Measurements from ENCODE around the gene EXD3. TPM values are rescaled to one million over a fixed set of nuclear protein-coding genes. Genes with fewer than 3 reads are reported as not detected.

EXD3 gene
- total and polyA plus RNA-seq, 4 donors, result 8.6 to 30.5 (median 19.5) TPM

DNA sequence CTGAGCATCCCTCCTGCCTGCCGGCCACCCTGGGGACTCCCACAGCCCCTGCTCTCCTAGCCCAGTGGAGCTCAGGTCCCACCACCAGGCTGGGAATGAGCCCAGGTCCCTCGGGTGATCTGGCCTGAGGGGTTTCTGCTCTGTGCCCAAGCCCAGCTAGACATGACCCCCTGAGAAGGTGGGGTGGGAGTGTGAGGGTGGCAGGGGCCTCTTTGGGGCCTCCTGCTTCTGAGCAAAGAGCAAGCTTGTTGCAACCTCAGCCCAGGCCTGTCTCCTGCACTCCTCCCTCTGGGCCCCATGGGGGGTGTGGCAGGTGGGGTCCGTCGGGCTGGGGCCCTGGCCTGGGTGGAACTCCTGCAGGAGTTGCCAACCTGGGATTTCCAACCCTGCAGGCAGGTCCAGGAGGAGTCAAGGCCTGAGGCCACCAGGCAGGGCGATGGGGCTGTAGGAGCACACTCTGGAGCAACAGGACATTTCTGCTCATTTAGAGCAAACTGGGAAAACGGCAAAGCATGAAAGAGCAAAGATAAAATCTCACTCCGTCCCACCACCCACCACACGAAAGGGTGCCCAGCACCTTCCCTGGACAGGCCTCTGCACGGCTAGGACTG, 109.5 kb downstream of the EXD3 start:
- no peak overlapping the region for H3K9ac ChIP-seq (ENCODE audit: insufficient read depth in 1 of 2, low read length in 2 of 2)
- no peaks in the 10 kb centered on the region for H3K9me3 ChIP-seq (ENCODE audit: control insufficient read depth in 4 of 4, insufficient read depth in 3 of 4, low read length in 3 of 4)

DNA sequence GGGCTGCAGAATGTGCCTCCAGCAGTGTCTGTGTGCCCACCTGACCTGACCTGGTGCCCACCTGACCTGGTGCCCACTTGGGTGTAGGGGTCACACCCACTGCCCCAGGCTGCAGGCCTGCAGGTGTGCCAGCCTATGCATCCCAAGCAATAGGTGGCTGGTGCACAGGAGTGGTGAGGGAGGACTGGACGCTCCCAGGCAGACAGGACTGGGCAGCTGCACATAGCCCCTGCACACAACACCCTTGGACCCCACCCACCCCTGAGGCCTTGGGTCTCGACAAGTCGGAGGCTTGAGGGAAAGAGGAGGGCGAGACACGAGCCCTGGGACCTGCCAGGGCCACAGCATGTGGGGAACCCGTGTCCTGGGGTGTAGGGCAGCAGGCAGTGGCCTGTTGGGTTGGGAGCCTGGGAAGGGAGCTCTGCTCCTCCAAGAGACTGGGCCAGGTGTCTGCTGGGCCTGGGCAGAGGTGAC, 110.1 kb downstream of the EXD3 start:
- H3K9me3 ChIP-seq (ENCODE audit: control insufficient read depth in 4 of 4, insufficient read depth in 3 of 4, low read length in 3 of 4), result no peaks in the 10 kb centered on the region
- peaks cover 0 to 3% (median 0%) of the 10 kb centered on the region in 3 donors for H3K27me3 ChIP-seq (ENCODE audit: control insufficient read depth in 3 of 3, insufficient read depth in 3 of 3, low read length in 2 of 3)
- H3K36me3 ChIP-seq (ENCODE audit: control insufficient read depth in 4 of 4, insufficient read depth in 4 of 4, low read length in 4 of 4), result no peaks in the 10 kb centered on the region
- no peak overlapping the region for H3K4me3 ChIP-seq
- WGBS, 2 donors, result 92 to 95% methylated on average over 6 of the region's 6 CpGs
- ATAC-seq (ENCODE audit: insufficient read depth, low FRiP score), result no peak
- TF ChIP-seq, protein P1, sequence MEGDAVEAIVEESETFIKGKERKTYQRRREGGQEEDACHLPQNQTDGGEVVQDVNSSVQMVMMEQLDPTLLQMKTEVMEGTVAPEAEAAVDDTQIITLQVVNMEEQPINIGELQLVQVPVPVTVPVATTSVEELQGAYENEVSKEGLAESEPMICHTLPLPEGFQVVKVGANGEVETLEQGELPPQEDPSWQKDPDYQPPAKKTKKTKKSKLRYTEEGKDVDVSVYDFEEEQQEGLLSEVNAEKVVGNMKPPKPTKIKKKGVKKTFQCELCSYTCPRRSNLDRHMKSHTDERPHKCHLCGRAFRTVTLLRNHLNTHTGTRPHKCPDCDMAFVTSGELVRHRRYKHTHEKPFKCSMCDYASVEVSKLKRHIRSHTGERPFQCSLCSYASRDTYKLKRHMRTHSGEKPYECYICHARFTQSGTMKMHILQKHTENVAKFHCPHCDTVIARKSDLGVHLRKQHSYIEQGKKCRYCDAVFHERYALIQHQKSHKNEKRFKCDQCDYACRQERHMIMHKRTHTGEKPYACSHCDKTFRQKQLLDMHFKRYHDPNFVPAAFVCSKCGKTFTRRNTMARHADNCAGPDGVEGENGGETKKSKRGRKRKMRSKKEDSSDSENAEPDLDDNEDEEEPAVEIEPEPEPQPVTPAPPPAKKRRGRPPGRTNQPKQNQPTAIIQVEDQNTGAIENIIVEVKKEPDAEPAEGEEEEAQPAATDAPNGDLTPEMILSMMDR (IDR thresholded peaks at IDR 0.05; ENCODE audit: control extremely low read depth, extremely low read depth), result no peak
- H3K4me1 ChIP-seq (ENCODE audit: control insufficient read depth in 5 of 5, insufficient read depth in 5 of 5, low read length in 5 of 5), result peaks cover 0 to 19% (median 12%) of the 10 kb centered on the region in 5 donors
- no peak overlapping the region for H3K27ac ChIP-seq (ENCODE audit: low read depth in 1 of 2, low read length in 1 of 2)
- DNase-seq, result no peak
- H3K9ac ChIP-seq (ENCODE audit: insufficient read depth in 1 of 2, low read length in 2 of 2), result no peak overlapping the region

More for the DNA sequence above, 109.5 kb downstream of the EXD3 start:
- TF ChIP-seq, protein P1 (IDR thresholded peaks at IDR 0.05; ENCODE audit: control extremely low read depth, extremely low read depth), result no peak
- H3K4me3 ChIP-seq, result no peak overlapping the region
- H3K27me3 ChIP-seq (ENCODE audit: control insufficient read depth in 3 of 3, insufficient read depth in 3 of 3, low read length in 2 of 3), result no peaks in the 10 kb centered on the region
- WGBS, 2 donors, result 81% methylated on average over 9 of the region's 9 CpGs
- peaks cover 0 to 19% (median 12%) of the 10 kb centered on the region in 5 donors for H3K4me1 ChIP-seq (ENCODE audit: control insufficient read depth in 5 of 5, insufficient read depth in 5 of 5, low read length in 5 of 5)
- DNase-seq (no peak), ATAC-seq (ENCODE audit: insufficient read depth, low FRiP score) (no peak)
- H3K27ac ChIP-seq (ENCODE audit: low read depth in 1 of 2, low read length in 1 of 2), result no peak overlapping the region
- H3K36me3 ChIP-seq (ENCODE audit: control insufficient read depth in 4 of 4, insufficient read depth in 4 of 4, low read length in 4 of 4), result no peaks in the 10 kb centered on the region

DNA sequence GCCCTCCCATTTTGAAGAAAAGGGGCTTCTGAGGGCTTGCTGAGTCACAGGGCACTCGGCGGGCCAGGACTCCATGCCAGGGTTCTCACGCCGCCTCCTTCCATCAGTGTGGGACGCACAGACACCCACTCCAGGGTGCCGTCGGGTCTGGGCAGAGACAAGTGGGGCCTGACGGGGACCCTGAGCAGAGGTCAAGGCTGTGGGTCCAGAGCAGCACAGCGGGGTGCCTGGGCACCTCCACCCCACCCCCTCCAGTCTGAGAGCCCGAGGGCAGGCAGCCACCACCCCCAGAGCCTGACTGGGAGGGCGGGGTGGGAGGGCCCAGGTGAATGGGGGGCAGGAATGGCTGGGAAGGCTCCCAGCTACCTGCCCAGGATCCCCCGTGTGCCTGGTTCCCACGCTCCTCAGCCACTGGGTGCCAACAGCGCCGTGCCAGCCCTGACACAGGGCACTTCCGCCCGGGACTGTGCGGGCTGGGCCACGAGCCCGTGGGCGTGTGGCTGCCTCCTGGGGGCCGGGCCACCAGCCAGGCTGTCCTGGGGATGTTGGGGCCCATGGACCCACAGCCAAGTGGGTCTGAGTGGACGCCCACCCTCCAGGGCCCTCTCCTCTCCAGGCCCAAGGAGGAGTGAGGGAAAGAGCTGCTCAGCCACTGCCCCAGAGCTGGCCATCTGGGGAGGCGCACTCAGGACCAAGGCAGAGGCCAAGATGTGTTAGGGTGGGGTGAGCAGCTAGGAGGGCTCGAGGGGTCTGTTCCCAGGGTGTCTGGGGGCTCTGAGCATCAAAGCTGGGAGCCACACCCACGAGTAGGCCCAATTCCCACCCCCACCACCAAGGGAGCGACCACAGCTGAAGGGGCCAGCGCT, 110.7 kb downstream of the EXD3 start:
- Histone ChIP-seq H3K9me3 (ENCODE audit: control insufficient read depth in 4 of 4, insufficient read depth in 3 of 4, low read length in 3 of 4) (no peaks in the 10 kb centered on the region), H3K27me3 (ENCODE audit: control insufficient read depth in 3 of 3, insufficient read depth in 3 of 3, low read length in 2 of 3) (peaks cover 0 to 3% (median 0%) of the 10 kb centered on the region in 3 donors), H3K4me3 (no peak overlapping the region), H3K36me3 (ENCODE audit: control insufficient read depth in 4 of 4, insufficient read depth in 4 of 4, low read length in 4 of 4) (no peaks in the 10 kb centered on the region), H3K9ac (ENCODE audit: insufficient read depth in 1 of 2, low read length in 2 of 2) (no peak overlapping the region), H3K27ac (ENCODE audit: low read depth in 1 of 2, low read length in 1 of 2) (peak overlapping the region in 1 of 2 donors; percentile 21), H3K4me1 (ENCODE audit: control insufficient read depth in 5 of 5, insufficient read depth in 5 of 5, low read length in 5 of 5) (peaks cover 0 to 22% (median 17%) of the 10 kb centered on the region in 5 donors)
- no peak for ATAC-seq (ENCODE audit: insufficient read depth, low FRiP score)
- no peak for DNase-seq
- TF ChIP-seq, protein P1 (IDR thresholded peaks at IDR 0.05; ENCODE audit: control extremely low read depth, extremely low read depth), result no peak
- 77 to 85% methylated on average over 25 to 28 of the region's 28 CpGs for WGBS, 2 donors

Measured in lung (tissue), 12 donors.